ENCODE data around the gene CYBA. TPM values are rescaled to one million over a fixed set of nuclear protein-coding genes. Genes with fewer than 3 reads are reported as not detected.
A peak's percentile ranks its signal among the peaks of the same experiment; 100 is the strongest.

The CYBA gene
- 178 and 189 TPM in 2 replicates for total RNA-seq (2013; cell fraction: nucleolus; rRNA removed)
- total RNA-seq (2014; rRNA removed) (531 and 598 TPM in 2 replicates), total RNA-seq (2014; rRNA removed; fragmentation: Illumina TruSeq; extraction: Trizol) (114 and 132 TPM in 2 replicates), total RNA-seq (2021) (373 and 384 TPM in 2 replicates), polyA plus RNA-seq (2011; rRNA removed) (29.3 and 78.7 TPM in 2 replicates), polyA plus RNA-seq (2014; fragmentation: Illumina TruSeq; extraction: Trizol) (7.9 and 53.2 TPM in 2 replicates), polyA plus RNA-seq (2014; fragmentation: Nextera tagmentation; extraction: Ambion mirVana) (under 1 TPM; 0.55 to 0.66 TPM), polyA plus RNA-seq (2014; rRNA removed) (551 and 668 TPM in 2 replicates), polyA plus RNA-seq (2016; fragmentation: Nextera tagmentation; extraction: Ambion mirVana) (100 to 1,000 TPM; 462 to 477 TPM), polyA minus RNA-seq (2011; rRNA and poly(A)+ RNA removed) (55.5 and 207 TPM in 2 replicates), Bru-seq, nascent RNA (percentile 91 among the genes with signal in this experiment), BruChase-seq, experiment 1, labeled RNA remaining after a 6-hour chase (percentile 91 among the genes with signal in this experiment), BruChase-seq, experiment 2, labeled RNA remaining after a 2-hour chase (percentile 92 among the genes with signal in this experiment)
- polyA plus RNA-seq (2011; ENCODE audit: low read depth): 92.9 TPM
- polyA plus RNA-seq (2011; cell fraction: cytosol; rRNA removed): 257 and 379 TPM in 2 replicates
- 417 and 477 TPM in 2 replicates for polyA plus RNA-seq (2011; cell fraction: nucleus; rRNA removed)
- 413 and 478 TPM in 2 replicates for polyA plus RNA-seq (2012)
- 88.6 and 114 TPM in 2 replicates for polyA minus RNA-seq (2011; cell fraction: cytosol; rRNA and poly(A)+ RNA removed)
- polyA minus RNA-seq (2011; cell fraction: nucleus; rRNA and poly(A)+ RNA removed): 55.1 and 94.4 TPM in 2 replicates
- long read RNA-seq, experiment 1, transcript CYBA-201 (6 exons, 797 nt): major isoform, 113 of 118 reads
- long read RNA-seq, experiment 1, partial matches to known transcripts: 0 of 118 reads
- long read RNA-seq, experiment 1, other reads (novel, unspliced or antisense): 2 of 118 reads
- long read RNA-seq, experiment 2, partial matches to known transcripts: 0 of 5 reads
- long read RNA-seq, experiment 2, other reads (novel, unspliced or antisense): 2 of 5 reads

DNA sequence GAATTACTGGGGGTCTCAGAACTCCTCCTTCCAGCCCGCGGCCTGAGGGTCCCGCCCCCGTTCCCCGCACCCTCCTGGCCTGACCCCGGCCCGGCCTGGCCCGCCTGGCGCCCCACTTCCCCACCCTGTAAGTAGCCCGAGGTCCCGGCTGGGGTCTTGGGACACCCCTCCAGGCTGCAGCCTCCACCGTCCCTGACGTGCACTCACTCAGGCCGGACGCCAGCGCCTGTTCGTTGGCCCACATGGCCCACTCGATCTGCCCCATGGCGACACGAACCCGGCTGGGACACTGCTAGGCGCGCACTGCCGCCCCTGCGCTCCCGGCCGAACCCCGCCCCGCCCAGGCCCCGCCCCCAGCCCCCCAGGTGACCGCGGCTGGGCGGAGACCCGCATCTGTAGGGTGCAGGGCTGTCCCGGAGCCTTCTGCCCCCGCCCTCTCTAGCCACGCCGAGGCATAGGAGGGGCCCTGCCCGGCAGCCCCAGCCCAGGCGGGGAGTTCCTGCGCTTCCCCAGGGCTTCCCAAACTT is at the start of gene CYBA:
Gene CYBA (minus strand): TSS at position 305 of the 527 bp plus-strand sequence. CDS start 40 bp downstream, at position 265.
- intact Hi-C loops (cut with micrococcal nuclease; ENCODE audit: unreplicated experiment): loop anchor here (1.0 to 5.0 kb wide), 4 partner anchors 12 to 161 kb away; partner anchors contain the start of genes APRT, CTU2, MVD and RNF166
- SMC1A ChIA-PET (ENCODE audit: uncharacterized antibody, unreplicated experiment): no interaction called here
- in situ Hi-C loops (cut with MboI): no loop called here
- CTCF ChIA-PET: no interaction called here
- ATAC-seq (peak; percentile 84), DNase-seq (ENCODE audit: low read depth, low spot score) (peak; percentile 49), FAIRE-seq (peak; percentile 31)
- H3K79me2 ChIP-seq (ENCODE audit: control insufficient read depth, insufficient read depth, low read length): peaks cover 36% of the 10 kb centered on the region
- POLR2A ChIA-PET: interaction anchor here (0.5 to 2.6 kb wide), 6 partner anchors 11 to 432 kb away, joined by 3 to 8 read pairs (median 6); partner anchors contain the start of gene MVD
- peak within 1 kb of the TSS; percentile 12; the same call in 1 of the 2 replicates for H2AFZ ChIP-seq (ENCODE audit: control insufficient read depth, low read depth, low read length)
- no peaks in the 10 kb centered on the region for H3K9me3 ChIP-seq (replicated peaks; ENCODE audit: control insufficient read depth, insufficient read depth, low read length)
- H4K20me1 ChIP-seq (ENCODE audit: control insufficient read depth, insufficient read depth): peaks cover 3% of the 10 kb centered on the region; the same call in 1 of the 2 replicates
- no TSS peak for BruUV-seq (replicated peaks)
- peak within 1 kb of the TSS; percentile 98 for H3K4me3 ChIP-seq
- H3K27ac ChIP-seq (ENCODE audit: control insufficient read depth, insufficient read depth): peak within 1 kb of the TSS; percentile 96
- H3K36me3 ChIP-seq (ENCODE audit: control insufficient read depth in 2 of 2, insufficient read depth in 2 of 2, low read length in 1 of 2): peaks cover 0 to 9% of the 10 kb centered on the region in 2 experiments
- H3K4me1 ChIP-seq (ENCODE audit: control insufficient read depth, insufficient read depth, low read length): peaks cover 22% of the 10 kb centered on the region
- H3K4me2 ChIP-seq (ENCODE audit: control insufficient read depth, insufficient read depth): peak within 1 kb of the TSS; percentile 95
- RAD21 ChIA-PET (ENCODE audit: unreplicated experiment): interaction anchor here (1.2 kb wide), 1 partner anchor 15 kb away, joined by 3 read pairs; no protein-coding TSS in a partner anchor
- no peaks in the 10 kb centered on the region for H3K27me3 ChIP-seq (replicated peaks in 1 of 2; ENCODE audit: control insufficient read depth in 2 of 2, insufficient read depth in 2 of 2, low read length in 1 of 2)
- H3K9ac ChIP-seq (ENCODE audit: control insufficient read depth, insufficient read depth, low read length): peak within 1 kb of the TSS; percentile 87
- WGBS (ENCODE audit: insufficient coverage, insufficient replicate concordance, low lambda C conversion rate, missing lambda C conversion rate): 1% methylated on average over 28 of the region's 41 CpGs
- TF ChIP-seq STAT1 (conservative IDR thresholded peaks at IDR 0.05) (no peak), POLR2AphosphoS2 (IDR thresholded peaks at IDR 0.05; ENCODE audit: low read depth, low read length) (peak; percentile 85), RELA (IDR thresholded peaks at IDR 0.05; ENCODE audit: borderline replicate concordance, partially characterized antibody) (peak; percentile 15), EGR1 (IDR thresholded peaks at IDR 0.05; ENCODE audit: borderline replicate concordance in 1 of 2, low read depth in 2 of 2, low read length in 2 of 2) (peak in 1 of 2 experiments; percentile 54; a peak in 1 of 3 replicates), TAF1 (IDR thresholded peaks at IDR 0.05; ENCODE audit: borderline replicate concordance, low read depth, low read length) (peak; percentile 90), BCLAF1 (IDR thresholded peaks at IDR 0.05) (no peak), TCF7 (IDR thresholded peaks at IDR 0.05; ENCODE audit: borderline replicate concordance) (no peak), NFXL1 (IDR thresholded peaks at IDR 0.05; ENCODE audit: borderline replicate concordance) (no peak), TBL1XR1 (IDR thresholded peaks at IDR 0.05; ENCODE audit: low read depth, low read length) (no peak; the same call in 1 of the 2 replicates), MYC (IDR thresholded peaks at IDR 0.05; ENCODE audit: insufficient read depth, insufficient read length, insufficient replicate concordance, low read length, severe bottlenecking) (peak; percentile 55), RBBP5 (conservative IDR thresholded peaks at IDR 0.05) (no peak), WRNIP1 (IDR thresholded peaks at IDR 0.05; ENCODE audit: borderline replicate concordance, low read depth, low read length) (no peak), LARP7 (IDR thresholded peaks at IDR 0.05) (peak; percentile 6; the same call in 1 of the 2 replicates)

Data from GM12878 (cell line).